ENCODE data around the gene ANKRD30A. TPM values are rescaled to one million over a fixed set of nuclear protein-coding genes. Genes with fewer than 3 reads are reported as not detected.

The ANKRD30A gene, protein sequence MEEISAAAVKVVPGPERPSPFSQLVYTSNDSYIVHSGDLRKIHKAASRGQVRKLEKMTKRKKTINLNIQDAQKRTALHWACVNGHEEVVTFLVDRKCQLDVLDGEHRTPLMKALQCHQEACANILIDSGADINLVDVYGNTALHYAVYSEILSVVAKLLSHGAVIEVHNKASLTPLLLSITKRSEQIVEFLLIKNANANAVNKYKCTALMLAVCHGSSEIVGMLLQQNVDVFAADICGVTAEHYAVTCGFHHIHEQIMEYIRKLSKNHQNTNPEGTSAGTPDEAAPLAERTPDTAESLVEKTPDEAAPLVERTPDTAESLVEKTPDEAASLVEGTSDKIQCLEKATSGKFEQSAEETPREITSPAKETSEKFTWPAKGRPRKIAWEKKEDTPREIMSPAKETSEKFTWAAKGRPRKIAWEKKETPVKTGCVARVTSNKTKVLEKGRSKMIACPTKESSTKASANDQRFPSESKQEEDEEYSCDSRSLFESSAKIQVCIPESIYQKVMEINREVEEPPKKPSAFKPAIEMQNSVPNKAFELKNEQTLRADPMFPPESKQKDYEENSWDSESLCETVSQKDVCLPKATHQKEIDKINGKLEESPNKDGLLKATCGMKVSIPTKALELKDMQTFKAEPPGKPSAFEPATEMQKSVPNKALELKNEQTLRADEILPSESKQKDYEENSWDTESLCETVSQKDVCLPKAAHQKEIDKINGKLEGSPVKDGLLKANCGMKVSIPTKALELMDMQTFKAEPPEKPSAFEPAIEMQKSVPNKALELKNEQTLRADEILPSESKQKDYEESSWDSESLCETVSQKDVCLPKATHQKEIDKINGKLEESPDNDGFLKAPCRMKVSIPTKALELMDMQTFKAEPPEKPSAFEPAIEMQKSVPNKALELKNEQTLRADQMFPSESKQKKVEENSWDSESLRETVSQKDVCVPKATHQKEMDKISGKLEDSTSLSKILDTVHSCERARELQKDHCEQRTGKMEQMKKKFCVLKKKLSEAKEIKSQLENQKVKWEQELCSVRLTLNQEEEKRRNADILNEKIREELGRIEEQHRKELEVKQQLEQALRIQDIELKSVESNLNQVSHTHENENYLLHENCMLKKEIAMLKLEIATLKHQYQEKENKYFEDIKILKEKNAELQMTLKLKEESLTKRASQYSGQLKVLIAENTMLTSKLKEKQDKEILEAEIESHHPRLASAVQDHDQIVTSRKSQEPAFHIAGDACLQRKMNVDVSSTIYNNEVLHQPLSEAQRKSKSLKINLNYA (N-terminal part only)
- total RNA-seq, result not detected in 2 replicates

DNA sequence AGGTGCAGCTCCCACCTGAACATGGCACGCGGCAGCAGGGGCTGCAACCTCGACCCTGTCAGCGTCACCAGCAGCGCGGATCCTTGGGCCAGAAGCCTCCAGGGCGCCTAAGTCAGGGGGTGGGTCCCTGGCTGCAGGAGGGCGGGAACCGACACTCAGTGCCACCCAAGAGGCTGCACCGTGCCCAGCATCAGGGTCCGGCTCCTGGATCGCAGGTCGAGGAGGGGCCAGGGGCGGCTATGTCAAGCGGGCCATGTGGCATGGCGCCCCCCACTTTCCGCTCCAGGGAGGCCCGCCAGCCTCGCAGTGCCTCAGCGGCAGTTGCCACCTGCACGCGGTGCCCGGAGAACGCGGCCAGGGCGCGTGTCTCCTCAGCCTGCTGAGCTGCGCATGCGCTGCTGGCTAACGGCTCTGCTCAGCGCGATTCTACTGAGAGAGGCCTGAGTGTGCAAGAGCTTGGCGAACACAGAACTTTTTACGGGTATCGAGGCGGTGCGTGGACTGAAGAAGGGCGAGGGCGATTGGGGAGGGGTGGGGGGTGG lies at the start of gene ANKRD30A:
TSS of gene ANKRD30A (plus strand) at position 408 of the 542 bp plus-strand sequence. CDS start 190 bp downstream, outside the sequence.

Small RNA genes lying within 50 kb of the gene (small RNA-seq; reads per million reads assigned to genes)
- gene RF00019 (not detected), gene RN7SL314P (not detected), gene RNU6-811P (not detected)

Measured in subcutaneous preadipocyte (primary cell).